ENCODE results near the gene KIAA1217.

KIAA1217 gene, protein sequence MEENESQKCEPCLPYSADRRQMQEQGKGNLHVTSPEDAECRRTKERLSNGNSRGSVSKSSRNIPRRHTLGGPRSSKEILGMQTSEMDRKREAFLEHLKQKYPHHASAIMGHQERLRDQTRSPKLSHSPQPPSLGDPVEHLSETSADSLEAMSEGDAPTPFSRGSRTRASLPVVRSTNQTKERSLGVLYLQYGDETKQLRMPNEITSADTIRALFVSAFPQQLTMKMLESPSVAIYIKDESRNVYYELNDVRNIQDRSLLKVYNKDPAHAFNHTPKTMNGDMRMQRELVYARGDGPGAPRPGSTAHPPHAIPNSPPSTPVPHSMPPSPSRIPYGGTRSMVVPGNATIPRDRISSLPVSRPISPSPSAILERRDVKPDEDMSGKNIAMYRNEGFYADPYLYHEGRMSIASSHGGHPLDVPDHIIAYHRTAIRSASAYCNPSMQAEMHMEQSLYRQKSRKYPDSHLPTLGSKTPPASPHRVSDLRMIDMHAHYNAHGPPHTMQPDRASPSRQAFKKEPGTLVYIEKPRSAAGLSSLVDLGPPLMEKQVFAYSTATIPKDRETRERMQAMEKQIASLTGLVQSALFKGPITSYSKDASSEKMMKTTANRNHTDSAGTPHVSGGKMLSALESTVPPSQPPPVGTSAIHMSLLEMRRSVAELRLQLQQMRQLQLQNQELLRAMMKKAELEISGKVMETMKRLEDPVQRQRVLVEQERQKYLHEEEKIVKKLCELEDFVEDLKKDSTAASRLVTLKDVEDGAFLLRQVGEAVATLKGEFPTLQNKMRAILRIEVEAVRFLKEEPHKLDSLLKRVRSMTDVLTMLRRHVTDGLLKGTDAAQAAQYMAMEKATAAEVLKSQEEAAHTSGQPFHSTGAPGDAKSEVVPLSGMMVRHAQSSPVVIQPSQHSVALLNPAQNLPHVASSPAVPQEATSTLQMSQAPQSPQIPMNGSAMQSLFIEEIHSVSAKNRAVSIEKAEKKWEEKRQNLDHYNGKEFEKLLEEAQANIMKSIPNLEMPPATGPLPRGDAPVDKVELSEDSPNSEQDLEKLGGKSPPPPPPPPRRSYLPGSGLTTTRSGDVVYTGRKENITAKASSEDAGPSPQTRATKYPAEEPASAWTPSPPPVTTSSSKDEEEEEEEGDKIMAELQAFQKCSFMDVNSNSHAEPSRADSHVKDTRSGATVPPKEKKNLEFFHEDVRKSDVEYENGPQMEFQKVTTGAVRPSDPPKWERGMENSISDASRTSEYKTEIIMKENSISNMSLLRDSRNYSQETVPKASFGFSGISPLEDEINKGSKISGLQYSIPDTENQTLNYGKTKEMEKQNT (N-terminal part only)

DNA sequence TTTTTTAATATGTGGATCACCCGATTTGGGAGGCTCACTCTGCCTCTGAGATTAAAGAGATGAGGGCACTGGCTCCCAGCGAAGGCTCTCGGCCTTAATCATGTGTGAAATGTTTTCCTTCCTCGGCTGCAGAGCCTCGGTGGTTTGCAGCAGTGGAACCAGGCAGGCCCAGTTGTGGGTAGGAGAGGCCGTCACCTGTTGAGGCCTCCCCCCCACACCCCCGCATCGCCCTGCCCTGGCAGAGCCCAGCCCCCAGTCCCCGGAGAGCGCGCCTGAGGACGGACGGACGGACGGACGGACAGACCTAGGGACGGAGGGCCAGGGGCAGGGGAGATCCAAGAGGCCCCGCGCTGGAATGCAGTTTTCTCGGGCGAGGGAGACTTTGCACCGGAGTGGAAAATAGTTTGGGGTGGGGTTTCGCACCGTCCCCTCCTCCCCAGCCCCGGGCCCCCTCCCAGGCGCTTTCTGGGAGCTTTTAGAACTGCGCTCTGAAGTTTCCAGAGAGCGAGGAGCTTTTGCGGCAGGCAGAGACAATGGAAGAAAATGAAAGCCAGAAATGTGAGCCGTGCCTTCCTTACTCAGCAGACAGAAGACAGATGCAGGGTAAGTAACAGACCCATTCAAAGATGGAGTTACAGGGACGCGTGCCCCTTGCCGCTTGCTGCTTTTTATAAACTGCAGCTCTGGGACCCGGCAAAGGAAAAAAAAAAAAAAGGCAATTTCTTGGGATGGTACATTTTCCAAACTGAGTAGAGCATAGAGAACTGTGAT, at the start of gene KIAA1217:
Gene KIAA1217, plus strand, starts transcription at position 478 of the 771 bp plus-strand sequence. Its CDS starts 56 bp downstream, at position 534.
- no peak for DNase-seq

DNA sequence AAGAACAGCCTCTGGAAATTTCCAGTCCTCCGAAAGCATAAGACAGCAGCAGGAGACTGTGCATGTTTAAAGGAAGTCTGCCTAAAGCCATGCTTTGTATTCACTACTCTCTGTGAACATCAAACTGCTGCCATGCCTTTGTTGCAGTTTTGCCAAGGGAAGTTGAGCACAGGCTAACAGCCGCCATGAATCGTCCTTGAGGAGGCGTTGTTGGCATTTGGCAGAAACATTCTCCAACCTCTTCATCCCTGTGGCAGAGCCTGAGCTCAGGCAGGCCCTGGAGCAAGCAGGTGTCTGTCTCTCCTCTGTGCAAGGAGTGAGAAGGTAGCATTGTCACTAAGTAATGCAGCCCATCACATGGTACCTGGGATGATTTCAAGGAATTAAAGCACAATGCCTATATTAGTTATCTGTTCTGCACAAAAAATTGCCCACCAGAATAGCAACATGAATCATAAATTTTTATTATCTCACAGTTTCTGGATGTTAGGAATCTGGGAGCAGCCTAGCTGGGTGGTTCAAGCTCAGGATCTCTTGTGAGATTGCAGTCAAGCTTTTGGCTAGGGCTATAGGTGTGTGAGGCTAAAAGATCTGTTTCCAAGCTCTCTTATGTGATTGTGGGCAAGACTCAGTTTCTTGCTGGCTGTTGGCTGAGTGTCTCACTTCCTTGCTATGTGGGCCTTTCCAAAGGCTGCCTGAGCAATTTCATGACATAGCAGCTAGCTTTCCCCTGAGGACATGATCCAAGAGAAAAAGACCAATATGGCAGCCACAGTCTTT, 46.5 kb upstream of the KIAA1217 start:
- DNase-seq: no peak

DNA sequence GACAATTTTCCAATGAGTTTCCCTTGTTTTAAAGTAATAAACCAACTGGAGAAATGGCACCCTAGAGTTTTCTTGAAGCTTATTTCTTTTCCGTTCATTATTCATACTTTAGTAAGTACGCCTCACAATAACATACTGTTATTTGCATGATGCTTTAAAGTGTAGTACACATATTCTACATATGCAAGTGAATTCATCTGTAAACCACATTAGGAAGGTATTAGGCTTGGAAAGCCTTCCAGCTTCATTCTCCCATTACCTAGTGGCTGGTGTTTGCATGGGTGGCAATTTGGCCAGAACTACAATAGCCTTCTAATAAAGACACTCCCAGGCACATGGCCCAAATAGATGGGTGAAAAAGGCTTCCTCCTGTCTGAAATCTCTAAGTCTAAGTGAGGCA, 45.5 kb upstream of the KIAA1217 start:
- DNase-seq: no peak

DNA sequence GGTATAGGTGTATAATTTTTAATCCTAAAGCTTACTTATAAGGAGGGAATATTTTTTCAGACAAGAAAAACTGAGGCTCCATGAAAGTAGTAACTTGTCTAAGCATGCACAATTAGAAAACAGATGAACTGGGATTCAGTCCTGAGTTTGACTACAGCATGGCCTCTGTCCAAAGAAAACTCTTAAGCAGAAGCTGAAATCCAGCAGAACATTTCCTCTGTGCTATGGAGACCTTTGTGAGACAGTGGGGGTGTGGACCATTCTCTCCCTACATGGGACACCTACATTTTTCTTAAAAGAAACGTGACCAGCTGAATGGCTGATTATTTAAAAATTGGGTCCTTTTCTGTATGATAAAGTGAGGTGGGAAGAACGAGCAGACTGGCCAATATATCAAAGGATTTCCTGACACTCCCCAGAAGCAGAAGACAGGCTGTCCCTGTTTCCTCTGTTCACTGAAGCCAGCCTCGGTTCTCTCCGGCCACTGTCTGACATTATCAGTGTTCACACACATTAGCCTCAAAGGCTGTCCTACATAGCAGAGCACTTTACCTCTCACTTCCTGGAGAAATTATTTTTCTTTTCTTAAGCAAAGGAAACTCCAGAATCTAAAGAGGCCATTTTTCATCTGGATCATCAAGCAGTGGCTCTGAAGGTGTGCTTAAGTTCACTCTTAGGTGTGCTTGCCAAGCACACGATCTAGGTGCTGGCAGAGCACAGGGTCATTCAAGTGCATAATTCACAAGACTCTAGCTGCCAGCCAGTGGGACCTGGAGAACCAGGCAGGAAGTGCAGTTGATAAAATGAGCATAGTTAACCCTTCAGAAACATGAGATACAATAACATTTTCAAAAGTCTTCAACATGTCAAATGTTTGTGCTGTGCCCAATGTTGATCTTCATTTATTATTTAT, 40.4 kb upstream of the KIAA1217 start:
- no peak for DNase-seq

DNA sequence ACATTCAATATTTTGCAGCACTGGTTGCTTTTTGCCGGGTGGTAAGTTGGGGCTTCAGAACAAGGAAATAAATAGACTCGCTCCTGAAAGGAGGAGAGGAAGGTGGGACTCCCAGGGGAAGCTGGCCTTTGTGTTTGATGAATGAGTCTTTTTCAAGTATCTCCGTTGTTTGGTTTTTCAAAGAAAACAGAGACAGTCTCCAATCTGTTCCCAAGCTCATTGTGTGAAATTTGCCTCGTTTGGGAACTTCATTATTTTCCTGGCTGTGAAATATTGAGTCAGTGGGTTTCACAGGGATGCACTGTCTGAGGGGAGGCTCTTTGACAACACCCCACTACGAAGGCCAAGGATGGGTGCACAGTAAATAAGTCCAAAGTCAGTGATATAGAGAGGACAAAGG, 38.7 kb upstream of the KIAA1217 start:
- DNase-seq: no peak

DNA sequence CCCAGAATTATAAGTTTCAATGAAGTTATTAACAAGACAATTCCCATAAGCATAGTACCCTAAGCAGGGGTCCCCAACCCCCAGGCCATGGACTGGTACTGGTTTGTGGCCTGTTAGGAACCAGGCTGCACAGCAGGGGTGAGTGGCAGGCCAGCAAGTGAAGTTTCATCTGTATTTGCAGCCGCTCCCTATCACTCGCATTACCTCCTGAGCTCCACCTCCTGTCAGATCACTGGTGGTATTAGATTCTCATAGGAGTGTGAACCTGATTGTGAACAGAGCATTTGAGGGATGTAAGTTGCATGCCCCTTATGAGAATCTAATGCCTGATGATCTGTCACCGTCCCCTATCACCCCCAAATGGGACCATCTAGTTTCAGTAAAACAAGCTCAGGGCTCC, 36.0 kb upstream of the KIAA1217 start:
- DNase-seq: no peak

DNA sequence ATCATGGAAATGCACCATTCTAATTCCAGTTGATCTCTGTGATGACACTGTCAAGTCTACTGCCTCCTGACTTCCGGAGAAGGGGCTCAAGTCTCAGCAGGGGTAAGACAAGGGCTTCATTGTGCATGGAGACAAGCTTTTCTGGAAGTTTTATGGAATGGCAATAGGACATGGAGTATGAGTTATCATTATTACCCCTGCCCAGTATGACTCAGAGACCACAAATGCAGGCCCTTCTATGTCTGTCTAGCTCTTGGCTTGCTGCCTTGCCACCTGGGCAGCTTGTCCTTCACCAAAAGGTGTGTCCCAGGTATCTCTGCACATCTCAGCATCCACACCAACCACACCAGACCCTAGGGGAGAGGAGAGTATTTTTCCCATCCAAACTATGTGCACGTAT, 34.9 kb upstream of the KIAA1217 start:
- no peak for DNase-seq

DNA sequence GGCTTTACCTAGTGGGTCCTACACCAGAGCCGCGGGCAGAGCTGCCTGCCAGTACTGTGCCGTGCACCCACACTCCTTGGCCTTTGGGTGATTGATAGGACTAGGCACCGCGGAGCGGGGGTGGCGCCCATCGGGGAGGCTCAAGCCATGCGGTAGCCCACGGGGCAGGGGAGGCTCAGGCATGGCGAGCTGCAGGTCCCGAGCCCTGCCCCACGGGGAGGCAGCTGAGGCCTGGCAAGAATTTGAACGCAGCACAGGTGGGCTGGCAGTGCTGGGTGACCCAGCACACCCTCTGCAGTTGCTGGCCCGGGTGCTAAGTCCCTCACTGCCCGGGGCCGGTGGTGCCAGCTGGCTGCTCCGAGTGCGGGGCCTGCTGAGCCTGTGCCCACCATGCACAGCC, 32.3 kb upstream of the KIAA1217 start:
- no peak for DNase-seq

DNA sequence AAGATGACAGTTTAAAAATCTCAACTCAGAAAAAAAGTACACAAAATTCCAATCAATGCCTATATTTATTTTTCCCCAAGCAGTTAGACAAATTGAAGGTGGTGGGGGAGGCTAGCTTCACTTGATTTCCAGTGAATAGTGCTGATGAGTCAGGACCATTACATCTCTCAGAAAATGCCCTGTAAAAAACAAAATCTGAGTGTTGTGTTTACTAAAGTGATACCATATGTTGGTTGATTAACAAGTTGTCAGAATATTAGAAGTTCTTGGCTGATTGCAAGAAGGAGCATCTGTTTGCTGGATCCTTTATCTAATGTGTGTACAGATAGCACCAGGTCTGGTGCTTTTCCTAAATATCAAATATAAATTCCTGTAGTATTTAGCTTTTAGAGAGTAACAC, 31.3 kb upstream of the KIAA1217 start:
- no peak for DNase-seq

DNA sequence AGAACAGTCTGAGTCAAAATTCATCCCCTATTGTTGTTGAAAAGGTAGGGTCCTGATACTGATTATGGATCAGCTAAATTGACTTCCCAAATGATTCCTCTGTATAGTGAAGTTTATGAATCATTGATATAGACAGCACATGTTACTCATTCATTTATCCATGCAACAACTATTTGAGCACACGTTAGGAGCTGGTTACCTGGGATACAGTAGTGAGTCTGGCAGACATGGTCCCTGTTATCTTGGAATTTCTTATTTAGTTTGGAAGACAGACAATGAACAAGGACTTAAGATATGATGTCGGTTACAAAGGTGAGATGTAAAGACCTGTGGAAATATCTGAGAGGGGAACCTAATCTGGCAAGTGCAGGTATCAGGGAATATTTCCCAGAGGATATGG, 28.0 kb upstream of the KIAA1217 start:
- no peak for DNase-seq

DNA sequence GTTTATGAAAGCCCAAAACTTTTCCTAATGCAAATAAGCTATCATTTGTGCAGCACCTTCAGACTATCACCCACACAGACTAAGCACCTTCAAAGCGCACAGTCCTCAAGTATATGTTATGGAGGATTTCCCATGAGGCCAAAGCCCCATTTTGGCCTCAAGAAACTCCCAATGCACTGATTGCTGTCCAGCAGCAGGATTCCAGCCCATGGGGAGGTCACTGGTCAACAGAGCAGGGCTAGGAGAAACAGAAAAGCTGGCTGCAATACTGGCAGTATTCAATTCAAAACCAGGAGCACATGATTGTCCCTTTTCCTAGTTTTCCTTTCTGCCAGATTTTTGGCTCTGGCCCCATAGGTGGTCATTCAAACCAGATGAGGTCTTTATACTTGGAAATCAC, 24.5 kb upstream of the KIAA1217 start:
- no peak for DNase-seq

DNA sequence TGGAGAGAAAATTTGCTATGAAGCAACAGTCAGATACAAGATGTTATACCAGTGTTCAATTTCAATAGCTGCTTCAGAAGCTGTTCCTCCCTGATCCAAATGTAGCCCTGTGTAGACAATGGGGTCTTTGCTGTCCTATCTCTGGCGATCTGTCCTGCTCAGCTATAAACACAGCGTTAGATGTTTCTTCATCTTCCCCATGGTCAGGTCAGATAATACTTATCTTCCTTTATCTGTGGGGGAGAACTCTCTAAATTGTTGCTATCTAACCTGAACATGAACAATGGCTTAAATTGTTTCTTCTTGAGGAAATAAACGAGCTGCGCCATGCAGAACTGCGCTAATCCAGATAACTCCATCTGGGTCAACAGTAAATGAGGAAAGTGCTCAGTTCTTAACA, 15.6 kb upstream of the KIAA1217 start:
- DNase-seq: no peak

DNA sequence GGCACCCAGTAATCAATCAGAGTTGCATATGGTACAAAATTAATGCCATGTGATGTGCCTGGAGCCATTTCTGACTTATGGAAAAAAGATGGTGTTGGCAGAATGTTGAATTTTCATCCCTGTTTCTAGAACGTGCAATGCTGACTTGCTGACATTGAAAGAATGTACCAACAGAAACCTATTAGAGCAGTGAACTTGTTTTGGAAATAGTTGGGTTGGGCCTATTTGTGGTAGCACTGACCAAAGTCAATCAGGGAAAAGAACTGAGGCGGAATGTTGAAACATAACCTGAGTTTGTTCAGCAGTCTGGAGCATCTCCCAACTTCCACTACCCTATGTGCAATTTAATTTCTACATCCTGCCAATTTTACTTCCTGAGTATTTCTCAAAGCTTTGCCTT, 11.7 kb upstream of the KIAA1217 start:
- no peak for DNase-seq

DNA sequence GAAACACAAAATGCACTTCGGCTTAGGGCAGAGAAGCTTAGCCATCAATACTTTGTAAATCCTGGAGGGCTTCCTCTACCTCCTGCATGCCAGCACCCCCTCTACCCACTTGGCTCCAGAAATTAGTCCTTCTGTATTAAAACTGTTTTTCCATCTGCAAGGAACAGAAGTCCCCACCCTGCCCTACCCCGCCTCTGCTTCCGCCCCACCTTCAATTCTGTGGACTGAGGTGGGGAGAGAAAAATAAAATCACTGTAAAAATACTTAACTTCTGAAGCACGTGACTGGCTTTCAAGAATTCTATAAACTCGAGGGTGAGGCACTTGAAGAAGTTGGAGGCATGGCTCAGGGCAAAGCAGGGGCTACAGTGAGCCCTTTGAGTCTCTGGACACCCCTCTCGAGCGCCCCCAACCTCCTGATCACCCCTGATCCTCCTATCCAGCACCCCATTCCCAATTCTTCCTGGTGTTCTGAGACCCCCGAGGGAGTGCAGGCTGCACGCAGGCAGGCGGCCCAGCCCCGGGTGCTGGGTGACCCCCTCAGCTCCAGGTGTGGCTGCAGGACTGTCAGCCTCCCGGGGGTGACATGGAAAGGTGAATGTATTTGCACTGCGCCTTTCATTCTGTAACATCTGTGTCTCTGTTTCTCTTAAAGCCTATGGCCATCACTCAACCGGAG, 7.3 kb upstream of the KIAA1217 start:
- no peak for DNase-seq

DNA sequence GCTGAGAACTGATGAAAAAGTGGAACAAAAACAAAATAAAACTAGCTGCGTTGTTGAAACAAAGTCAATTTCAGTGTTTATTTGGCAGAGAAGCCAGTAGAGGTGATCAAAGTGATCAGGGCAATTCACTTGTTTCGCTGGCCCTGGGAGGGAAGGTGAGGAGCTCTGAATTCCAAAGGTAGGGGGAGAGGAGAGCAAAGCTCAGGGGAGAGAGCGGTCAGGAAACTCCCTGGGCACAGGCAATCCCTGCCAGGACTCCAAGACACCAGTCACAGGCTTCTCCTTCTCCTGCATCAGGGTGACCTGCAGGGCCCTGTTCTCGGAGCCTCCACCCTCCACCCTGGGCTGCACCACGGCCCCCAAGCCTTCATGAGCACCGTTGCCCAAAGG, 6.8 kb upstream of the KIAA1217 start:
- no peak for DNase-seq

DNA sequence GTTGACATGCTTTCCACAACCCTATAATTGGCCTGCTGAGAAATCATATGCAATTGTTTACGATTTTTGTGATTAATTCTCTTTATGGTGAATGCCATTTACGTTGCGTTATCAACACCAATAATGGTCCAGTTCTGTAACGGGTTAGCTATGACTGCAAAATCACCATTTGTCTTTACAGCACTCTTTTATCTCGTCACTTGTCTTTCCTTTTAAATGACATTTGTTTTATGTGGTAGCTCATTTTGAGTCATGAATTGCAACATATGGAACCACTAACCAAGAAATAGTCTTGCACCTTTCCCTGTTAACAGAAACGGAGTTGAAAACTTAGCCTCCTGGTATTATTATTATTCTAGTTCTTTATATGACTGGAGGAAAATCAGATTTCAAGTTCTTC, 3.1 kb upstream of the KIAA1217 start:
- no peak for DNase-seq

DNA sequence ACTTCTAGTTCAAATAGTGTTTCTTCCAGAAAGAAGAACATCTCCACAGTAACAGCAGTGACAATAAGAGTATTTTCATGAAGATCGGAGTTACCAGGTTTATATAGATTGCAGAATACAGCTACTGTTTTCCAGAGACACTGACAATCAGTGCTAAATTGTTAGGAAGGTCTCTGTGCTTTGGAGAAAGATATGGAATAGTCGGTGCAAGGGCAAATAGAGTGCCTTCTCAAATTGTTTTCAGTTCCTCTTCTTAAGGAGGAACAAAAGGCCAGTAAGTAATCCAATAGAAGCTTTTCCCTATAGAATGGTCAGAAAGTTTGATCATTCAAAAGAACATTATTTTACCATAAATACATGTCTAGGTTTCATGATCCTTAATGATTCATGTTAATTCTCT, 2.6 kb upstream of the KIAA1217 start:
- no peak for DNase-seq

DNA sequence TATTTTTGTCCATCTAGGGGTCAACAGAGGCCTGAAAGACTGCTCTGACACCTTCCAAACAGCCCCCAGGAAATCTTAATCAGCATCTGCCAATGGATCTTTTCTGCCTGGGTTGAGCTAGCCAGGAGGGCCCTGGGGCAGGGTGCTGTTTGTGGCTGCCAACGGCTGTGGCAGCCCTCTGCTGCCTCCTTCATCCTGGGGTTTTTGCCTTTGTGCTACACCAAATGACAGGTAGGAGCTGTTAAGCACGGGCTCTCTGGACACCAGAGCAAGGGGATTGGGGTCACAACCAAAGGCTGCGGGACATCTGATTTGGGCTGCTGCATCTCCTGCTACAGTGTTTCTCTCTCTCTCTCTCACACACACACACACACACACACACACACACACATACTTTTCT, 2.0 kb upstream of the KIAA1217 start:
- no peak for DNase-seq

DNA sequence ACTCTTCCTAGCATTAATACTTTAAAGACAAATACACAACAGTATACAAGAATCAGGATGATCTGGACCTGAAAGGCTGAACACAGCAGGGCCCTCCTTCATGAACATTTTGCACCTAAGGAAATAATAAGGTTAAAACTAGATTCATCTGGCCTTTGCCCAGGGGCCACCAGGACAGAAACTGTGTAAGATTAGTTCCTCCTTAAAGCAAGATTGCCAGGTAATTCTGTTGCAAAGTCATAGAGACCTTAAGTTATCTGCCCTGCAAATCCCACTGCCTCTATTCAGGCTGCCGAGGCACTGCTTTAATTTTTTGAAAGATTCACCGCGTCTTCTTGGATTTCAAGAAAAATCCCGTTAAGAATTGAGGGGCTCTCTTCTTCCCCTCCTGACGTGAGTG, 1.6 kb upstream of the KIAA1217 start:
- no peak for DNase-seq
